Measurements from ENCODE around the gene HCRTR1. TPM values are rescaled to one million over a fixed set of nuclear protein-coding genes. Genes with fewer than 3 reads are reported as not detected.

The HCRTR1 gene
- total and polyA plus RNA-seq, 10 of the 15 experiments (the other 5 are each of a cell fraction or from before 2014, with no cell fraction given): not detected

GRCh38 chr1:31617916-31618746 lies 642 bp downstream of the HCRTR1 start:
- no peaks in the 10 kb centered on the region for H4K20me1 ChIP-seq (ENCODE audit: control insufficient read depth, insufficient read depth)
- ChIA-PET CTCF (interaction anchor here (0.7 to 4.9 kb wide), 27 partner anchors 8 to 434 kb away, joined by 3 to 61 read pairs (median 7); partner anchors contain the start of genes FABP3 and PEF1), POLR2A (interaction anchor here (0.9 kb wide), 1 partner anchor 26 kb away, joined by 3 read pairs; no protein-coding TSS in a partner anchor), SMC1A (ENCODE audit: uncharacterized antibody, unreplicated experiment) (interaction anchor here (0.7 to 3.2 kb wide), 16 partner anchors 9 to 170 kb away, joined by 3 to 16 read pairs (median 4); no protein-coding TSS in a partner anchor), RAD21 (ENCODE audit: unreplicated experiment) (interaction anchor here (0.6 to 3.2 kb wide), 17 partner anchors 12 to 435 kb away, joined by 3 to 10 read pairs (median 4); partner anchors contain the start of gene PEF1)
- in situ Hi-C loops (cut with MboI): no loop called here
- H3K9ac ChIP-seq (ENCODE audit: control insufficient read depth, insufficient read depth, low read length): no peak overlapping the region
- no peaks in the 10 kb centered on the region; the same call in 1 of the 2 replicates for H3K4me1 ChIP-seq (ENCODE audit: control insufficient read depth, insufficient read depth, low read length)
- no peak overlapping the region for H3K4me3 ChIP-seq
- TF ChIP-seq LARP7 (IDR thresholded peaks at IDR 0.05): peak; percentile 25; the same call in 1 of the 2 replicates
- no peak for TF ChIP-seq ZBTB40 (IDR thresholded peaks at IDR 0.05; ENCODE audit: borderline replicate concordance)
- TF ChIP-seq RAD21 (IDR thresholded peaks at IDR 0.05; ENCODE audit: insufficient read depth, low read depth, low read length): peak; percentile 64
- no peak for TF ChIP-seq TCF12 (IDR thresholded peaks at IDR 0.05; ENCODE audit: low read depth, low read length)
- 0 out of 2 replicates have a peak, but pooled peaks have one; percentile 38 for TF ChIP-seq SMARCA5 (IDR thresholded peaks at IDR 0.05)
- no peak for TF ChIP-seq MXI1 (IDR thresholded peaks at IDR 0.05; ENCODE audit: low read depth, low read length)
- TF ChIP-seq RAD51 (IDR thresholded peaks at IDR 0.05): no peak
- TF ChIP-seq GATAD2B (conservative IDR thresholded peaks at IDR 0.05; ENCODE audit: low read depth): peak; percentile 49; the same call in 1 of the 2 replicates
- TF ChIP-seq CHD1 (IDR thresholded peaks at IDR 0.05; ENCODE audit: low read depth, low read length): no peak
- TF ChIP-seq YY1 (IDR thresholded peaks at IDR 0.05; ENCODE audit: low read depth, low read length): peak; percentile 74; the same call in 1 of the 2 replicates
- peak; percentile 63 for TF ChIP-seq SMC3 (IDR thresholded peaks at IDR 0.05; ENCODE audit: borderline replicate concordance, low read length)
- TF ChIP-seq MTA2 (IDR thresholded peaks at IDR 0.05; ENCODE audit: low read depth): no peak
- TF ChIP-seq CTCF (IDR thresholded peaks at IDR 0.05 in 2 of 3, conservative IDR thresholded peaks at IDR 0.05 in 1 of 3; ENCODE audit: control insufficient read depth in 2 of 3, extremely low read depth in 1 of 3, insufficient read depth in 1 of 3, low read depth in 3 of 3, low read length in 3 of 3): peak; percentile 71 to 93 (median 71)
- TF ChIP-seq IKZF1 (conservative IDR thresholded peaks at IDR 0.05): no peak
- no peak for TF ChIP-seq CBFB (IDR thresholded peaks at IDR 0.05; ENCODE audit: low read depth)
- intact Hi-C loops (cut with micrococcal nuclease; ENCODE audit: unreplicated experiment): loop anchor here (1.0 to 2.0 kb wide), 2 partner anchors 23 to 54 kb away; no protein-coding TSS in a partner anchor
- DNase-seq (ENCODE audit: low read depth, low spot score): no peak
- 26% methylated on average over 44 of the region's 56 CpGs for WGBS (ENCODE audit: insufficient coverage, insufficient replicate concordance, low lambda C conversion rate, missing lambda C conversion rate)
- H3K27me3 ChIP-seq (replicated peaks in 1 of 2; ENCODE audit: control insufficient read depth in 2 of 2, insufficient read depth in 2 of 2, low read length in 1 of 2): no peaks in the 10 kb centered on the region; a peak in 2 of 4 replicates
- no peak for FAIRE-seq
- BruUV-seq (replicated peaks): no TSS peak
- H3K9me3 ChIP-seq (replicated peaks; ENCODE audit: control insufficient read depth, insufficient read depth, low read length): no peaks in the 10 kb centered on the region
- peak overlapping the region; percentile 68; the same call in 1 of the 2 replicates for H3K4me2 ChIP-seq (ENCODE audit: control insufficient read depth, insufficient read depth)
- H3K36me3 ChIP-seq (ENCODE audit: control insufficient read depth in 2 of 2, insufficient read depth in 2 of 2, low read length in 1 of 2): no peaks in the 10 kb centered on the region
- H3K79me2 ChIP-seq (ENCODE audit: control insufficient read depth, insufficient read depth, low read length): no peaks in the 10 kb centered on the region
- peak overlapping the region; percentile 28; the same call in 1 of the 2 replicates for H2AFZ ChIP-seq (ENCODE audit: control insufficient read depth, low read depth, low read length)
- peak; percentile 91 for ATAC-seq
- H3K27ac ChIP-seq (ENCODE audit: control insufficient read depth, insufficient read depth): no peak overlapping the region
